SU-DHL-6 (cell line): ENCODE data around the gene YTHDC2.

Source experiments
- CTCF ChIP-seq: fragments of 200-600 bp; sonication (generic); IDR thresholded peaks from one replicate; pipeline ENCODE4 v1.5.1; 2017; ENCODE audit warnings: antibody characterized with exemption, mild to moderate bottlenecking, low read length, moderate library complexity; ENCODE audit not compliant: insufficient read depth, poor library complexity, severe bottlenecking
- EZH2phosphoT487 ChIP-seq: fragments of 200-600 bp; sonication (generic), shearing (Covaris generic); conservative IDR thresholded peaks from 2 replicates; pipeline ENCODE4 v1.6.1; 2018; ENCODE audit warnings: mild to moderate bottlenecking, antibody characterized with exemption, low read length, moderate library complexity, mixed read lengths

GRCh38 chr5:113508756-113509155 is 4.7 kb upstream of the YTHDC2 start:
- TF ChIP-seq CTCF: no peak
- TF ChIP-seq EZH2phosphoT487: no peak
